ENCODE results near the gene MCAM.

Gene MCAM

GRCh38 chr11:119295178-119295577 lies 21.8 kb downstream of the MCAM start:
- no peak for TF ChIP-seq REST (IDR thresholded peaks at IDR 0.05; ENCODE audit: insufficient read depth in 1 of 2, low read depth in 2 of 2, low read length in 2 of 2)
- no peak for TF ChIP-seq TAF1 (IDR thresholded peaks at IDR 0.05; ENCODE audit: borderline replicate concordance, insufficient read depth, low read length)
- TF ChIP-seq POLR2AphosphoS5 (IDR thresholded peaks at IDR 0.05; ENCODE audit: low read depth, low read length) = no peak
- no peak for TF ChIP-seq FOXP2 (optimal IDR thresholded peaks at IDR 0.05; ENCODE audit: borderline replicate concordance, extremely low read depth, extremely low read length, insufficient read depth)
- TF ChIP-seq SIN3A (IDR thresholded peaks at IDR 0.05; ENCODE audit: borderline replicate concordance, insufficient read depth, low read length) = no peak

- TF ChIP-seq POLR2AphosphoS5 (IDR thresholded peaks at IDR 0.05; ENCODE audit: low read depth, low read length) (no peak), SIN3A (IDR thresholded peaks at IDR 0.05; ENCODE audit: borderline replicate concordance, insufficient read depth, low read length) (no peak), REST (IDR thresholded peaks at IDR 0.05; ENCODE audit: insufficient read depth in 1 of 2, low read depth in 2 of 2, low read length in 2 of 2) (no peak), TAF1 (IDR thresholded peaks at IDR 0.05; ENCODE audit: borderline replicate concordance, insufficient read depth, low read length) (no peak), FOXP2 (optimal IDR thresholded peaks at IDR 0.05; ENCODE audit: borderline replicate concordance, extremely low read depth, extremely low read length, insufficient read depth) (no peak)
These were observed 23.5 kb downstream of the MCAM start for GRCh38 chr11:119293461-119293860.

- TF ChIP-seq SIN3A (IDR thresholded peaks at IDR 0.05; ENCODE audit: borderline replicate concordance, insufficient read depth, low read length) = no peak
- TF ChIP-seq TAF1 (IDR thresholded peaks at IDR 0.05; ENCODE audit: borderline replicate concordance, insufficient read depth, low read length) = no peak
- no peak for TF ChIP-seq FOXP2 (optimal IDR thresholded peaks at IDR 0.05; ENCODE audit: borderline replicate concordance, extremely low read depth, extremely low read length, insufficient read depth)
- TF ChIP-seq POLR2AphosphoS5 (IDR thresholded peaks at IDR 0.05; ENCODE audit: low read depth, low read length) = no peak
- no peak for TF ChIP-seq REST (IDR thresholded peaks at IDR 0.05; ENCODE audit: insufficient read depth in 1 of 2, low read depth in 2 of 2, low read length in 2 of 2)
These were observed 25.9 kb downstream of the MCAM start for GRCh38 chr11:119290894-119291497.

GRCh38 chr11:119288219-119288618 lies 28.7 kb downstream of the MCAM start:
- TF ChIP-seq FOXP2 (optimal IDR thresholded peaks at IDR 0.05; ENCODE audit: borderline replicate concordance, extremely low read depth, extremely low read length, insufficient read depth) (no peak), SIN3A (IDR thresholded peaks at IDR 0.05; ENCODE audit: borderline replicate concordance, insufficient read depth, low read length) (no peak), TAF1 (IDR thresholded peaks at IDR 0.05; ENCODE audit: borderline replicate concordance, insufficient read depth, low read length) (no peak), POLR2AphosphoS5 (IDR thresholded peaks at IDR 0.05; ENCODE audit: low read depth, low read length) (no peak), REST (IDR thresholded peaks at IDR 0.05; ENCODE audit: insufficient read depth in 1 of 2, low read depth in 2 of 2, low read length in 2 of 2) (no peak)

All from PFSK-1 (cell line).